HepG2 (cell line): ENCODE data around the gene GSK3B. TPM values are rescaled to one million over a fixed set of nuclear protein-coding genes. Genes with fewer than 3 reads are reported as not detected.

Experiments used
- ETV5 ChIP-seq: IDR thresholded peaks from 2 replicates; pipeline ENCODE4 v1.6.1; 2018; ENCODE audit warnings: missing biosample characterization, missing genetic modification reagents, inconsistent platforms, borderline replicate concordance
- RXRB ChIP-seq: IDR thresholded peaks from 2 replicates; pipeline ENCODE4 v1.6.1; 2016; ENCODE audit warnings: borderline replicate concordance, missing genetic modification reagents, missing compliant biosample characterization
- SIX1 ChIP-seq: sonication (generic); formaldehyde crosslinking; IDR thresholded peaks from 2 replicates; pipeline ENCODE4 v1.4.0; 2020; ENCODE audit warnings: missing genetic modification reagents, borderline replicate concordance
- YY1 ChIP-seq: IDR thresholded peaks from 2 replicates; pipeline ENCODE4 v1.6.1; 2011; ENCODE audit warnings: low read length, low read depth, moderate library complexity, mild to moderate bottlenecking; ENCODE audit not compliant: insufficient read depth, insufficient replicate concordance
- polyA plus RNA-seq, 8 experiments: library from polyadenylated mRNA; depleted of rRNA in 3 of 8; stranded (reverse) in 7 of 8; unstranded in 1 of 8; fragments of >200 nt; fragmentation: Illumina TruSeq in 4 of 8; extraction: Trizol in 4 of 8; gene quantifications; 2 replicates each; pipeline versions ENCODE4 v1.2.1 to v1.2.3, GENCODE V29; 2011 to 2016; ENCODE audit warnings: low read depth in 4 of 8, missing spikeins in 1 of 8, mixed read lengths in 1 of 8; ENCODE audit not compliant: insufficient read depth in 1 of 8
- total RNA-seq, 5 experiments: library from RNA; depleted of rRNA; stranded (reverse); fragments of >200 nt; fragmentation: Illumina TruSeq; extraction: Trizol; gene quantifications; 2 replicates each; pipeline ENCODE4 v1.2.3, GENCODE V29; 2016; ENCODE audit warnings: low read depth in 1 of 5
- TF ChIP-seq, protein P1 (sequence below): fragments of 450-650 bp; IDR thresholded peaks from 2 replicates; pipeline ENCODE4 v1.6.1; 2017; ENCODE audit warnings: mild to moderate bottlenecking
- TF ChIP-seq, protein P2 (sequence below): IDR thresholded peaks from 2 replicates; pipeline ENCODE4 v1.6.1; 2016; ENCODE audit warnings: low read depth, missing genetic modification reagents, missing compliant biosample characterization
- TF ChIP-seq, protein P3 (sequence below): sonication (generic); formaldehyde crosslinking; IDR thresholded peaks from 2 replicates; pipeline ENCODE4 v1.4.0; 2020; ENCODE audit warnings: missing genetic modification reagents, borderline replicate concordance

The GSK3B gene
- total and polyA plus RNA-seq, 2 of the 13 experiments (the other 11 are each of a cell fraction or from before 2014, with no cell fraction given): 22.3 to 30.1 TPM

DNA sequence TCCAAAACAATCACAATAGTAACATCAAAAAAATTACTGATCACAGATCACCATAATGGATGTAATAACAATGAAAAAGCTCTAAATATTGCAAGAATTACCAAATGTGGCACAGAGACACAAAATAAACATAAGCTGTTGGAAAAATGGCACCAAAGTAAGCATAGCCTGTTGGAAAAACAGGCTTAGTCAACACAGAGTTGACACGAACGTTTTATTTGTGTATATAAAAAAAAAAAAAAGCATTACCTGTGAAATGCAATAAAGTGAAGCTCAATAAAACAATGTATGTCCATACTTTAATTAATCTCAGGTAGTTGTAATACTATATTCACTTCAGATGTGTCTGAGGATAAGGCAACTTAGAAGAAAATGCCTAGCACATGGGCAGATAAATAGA lies 235.3 kb downstream of the GSK3B start (continued):
- TF ChIP-seq, protein P1, sequence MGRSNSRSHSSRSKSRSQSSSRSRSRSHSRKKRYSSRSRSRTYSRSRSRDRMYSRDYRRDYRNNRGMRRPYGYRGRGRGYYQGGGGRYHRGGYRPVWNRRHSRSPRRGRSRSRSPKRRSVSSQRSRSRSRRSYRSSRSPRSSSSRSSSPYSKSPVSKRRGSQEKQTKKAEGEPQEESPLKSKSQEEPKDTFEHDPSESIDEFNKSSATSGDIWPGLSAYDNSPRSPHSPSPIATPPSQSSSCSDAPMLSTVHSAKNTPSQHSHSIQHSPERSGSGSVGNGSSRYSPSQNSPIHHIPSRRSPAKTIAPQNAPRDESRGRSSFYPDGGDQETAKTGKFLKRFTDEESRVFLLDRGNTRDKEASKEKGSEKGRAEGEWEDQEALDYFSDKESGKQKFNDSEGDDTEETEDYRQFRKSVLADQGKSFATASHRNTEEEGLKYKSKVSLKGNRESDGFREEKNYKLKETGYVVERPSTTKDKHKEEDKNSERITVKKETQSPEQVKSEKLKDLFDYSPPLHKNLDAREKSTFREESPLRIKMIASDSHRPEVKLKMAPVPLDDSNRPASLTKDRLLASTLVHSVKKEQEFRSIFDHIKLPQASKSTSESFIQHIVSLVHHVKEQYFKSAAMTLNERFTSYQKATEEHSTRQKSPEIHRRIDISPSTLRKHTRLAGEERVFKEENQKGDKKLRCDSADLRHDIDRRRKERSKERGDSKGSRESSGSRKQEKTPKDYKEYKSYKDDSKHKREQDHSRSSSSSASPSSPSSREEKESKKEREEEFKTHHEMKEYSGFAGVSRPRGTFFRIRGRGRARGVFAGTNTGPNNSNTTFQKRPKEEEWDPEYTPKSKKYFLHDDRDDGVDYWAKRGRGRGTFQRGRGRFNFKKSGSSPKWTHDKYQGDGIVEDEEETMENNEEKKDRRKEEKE: no peak
- TF ChIP-seq SIX1 (CRISPR knock-in tag): no peak
- no peak for TF ChIP-seq ETV5 (CRISPR knock-in tag)
- TF ChIP-seq YY1: no peak
- no peak for TF ChIP-seq RXRB (CRISPR knock-in tag)
- TF ChIP-seq, protein P2, sequence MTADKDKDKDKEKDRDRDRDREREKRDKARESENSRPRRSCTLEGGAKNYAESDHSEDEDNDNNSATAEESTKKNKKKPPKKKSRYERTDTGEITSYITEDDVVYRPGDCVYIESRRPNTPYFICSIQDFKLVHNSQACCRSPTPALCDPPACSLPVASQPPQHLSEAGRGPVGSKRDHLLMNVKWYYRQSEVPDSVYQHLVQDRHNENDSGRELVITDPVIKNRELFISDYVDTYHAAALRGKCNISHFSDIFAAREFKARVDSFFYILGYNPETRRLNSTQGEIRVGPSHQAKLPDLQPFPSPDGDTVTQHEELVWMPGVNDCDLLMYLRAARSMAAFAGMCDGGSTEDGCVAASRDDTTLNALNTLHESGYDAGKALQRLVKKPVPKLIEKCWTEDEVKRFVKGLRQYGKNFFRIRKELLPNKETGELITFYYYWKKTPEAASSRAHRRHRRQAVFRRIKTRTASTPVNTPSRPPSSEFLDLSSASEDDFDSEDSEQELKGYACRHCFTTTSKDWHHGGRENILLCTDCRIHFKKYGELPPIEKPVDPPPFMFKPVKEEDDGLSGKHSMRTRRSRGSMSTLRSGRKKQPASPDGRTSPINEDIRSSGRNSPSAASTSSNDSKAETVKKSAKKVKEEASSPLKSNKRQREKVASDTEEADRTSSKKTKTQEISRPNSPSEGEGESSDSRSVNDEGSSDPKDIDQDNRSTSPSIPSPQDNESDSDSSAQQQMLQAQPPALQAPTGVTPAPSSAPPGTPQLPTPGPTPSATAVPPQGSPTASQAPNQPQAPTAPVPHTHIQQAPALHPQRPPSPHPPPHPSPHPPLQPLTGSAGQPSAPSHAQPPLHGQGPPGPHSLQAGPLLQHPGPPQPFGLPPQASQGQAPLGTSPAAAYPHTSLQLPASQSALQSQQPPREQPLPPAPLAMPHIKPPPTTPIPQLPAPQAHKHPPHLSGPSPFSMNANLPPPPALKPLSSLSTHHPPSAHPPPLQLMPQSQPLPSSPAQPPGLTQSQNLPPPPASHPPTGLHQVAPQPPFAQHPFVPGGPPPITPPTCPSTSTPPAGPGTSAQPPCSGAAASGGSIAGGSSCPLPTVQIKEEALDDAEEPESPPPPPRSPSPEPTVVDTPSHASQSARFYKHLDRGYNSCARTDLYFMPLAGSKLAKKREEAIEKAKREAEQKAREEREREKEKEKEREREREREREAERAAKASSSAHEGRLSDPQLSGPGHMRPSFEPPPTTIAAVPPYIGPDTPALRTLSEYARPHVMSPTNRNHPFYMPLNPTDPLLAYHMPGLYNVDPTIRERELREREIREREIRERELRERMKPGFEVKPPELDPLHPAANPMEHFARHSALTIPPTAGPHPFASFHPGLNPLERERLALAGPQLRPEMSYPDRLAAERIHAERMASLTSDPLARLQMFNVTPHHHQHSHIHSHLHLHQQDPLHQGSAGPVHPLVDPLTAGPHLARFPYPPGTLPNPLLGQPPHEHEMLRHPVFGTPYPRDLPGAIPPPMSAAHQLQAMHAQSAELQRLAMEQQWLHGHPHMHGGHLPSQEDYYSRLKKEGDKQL (CRISPR knock-in tag): no peak
- TF ChIP-seq, protein P3, sequence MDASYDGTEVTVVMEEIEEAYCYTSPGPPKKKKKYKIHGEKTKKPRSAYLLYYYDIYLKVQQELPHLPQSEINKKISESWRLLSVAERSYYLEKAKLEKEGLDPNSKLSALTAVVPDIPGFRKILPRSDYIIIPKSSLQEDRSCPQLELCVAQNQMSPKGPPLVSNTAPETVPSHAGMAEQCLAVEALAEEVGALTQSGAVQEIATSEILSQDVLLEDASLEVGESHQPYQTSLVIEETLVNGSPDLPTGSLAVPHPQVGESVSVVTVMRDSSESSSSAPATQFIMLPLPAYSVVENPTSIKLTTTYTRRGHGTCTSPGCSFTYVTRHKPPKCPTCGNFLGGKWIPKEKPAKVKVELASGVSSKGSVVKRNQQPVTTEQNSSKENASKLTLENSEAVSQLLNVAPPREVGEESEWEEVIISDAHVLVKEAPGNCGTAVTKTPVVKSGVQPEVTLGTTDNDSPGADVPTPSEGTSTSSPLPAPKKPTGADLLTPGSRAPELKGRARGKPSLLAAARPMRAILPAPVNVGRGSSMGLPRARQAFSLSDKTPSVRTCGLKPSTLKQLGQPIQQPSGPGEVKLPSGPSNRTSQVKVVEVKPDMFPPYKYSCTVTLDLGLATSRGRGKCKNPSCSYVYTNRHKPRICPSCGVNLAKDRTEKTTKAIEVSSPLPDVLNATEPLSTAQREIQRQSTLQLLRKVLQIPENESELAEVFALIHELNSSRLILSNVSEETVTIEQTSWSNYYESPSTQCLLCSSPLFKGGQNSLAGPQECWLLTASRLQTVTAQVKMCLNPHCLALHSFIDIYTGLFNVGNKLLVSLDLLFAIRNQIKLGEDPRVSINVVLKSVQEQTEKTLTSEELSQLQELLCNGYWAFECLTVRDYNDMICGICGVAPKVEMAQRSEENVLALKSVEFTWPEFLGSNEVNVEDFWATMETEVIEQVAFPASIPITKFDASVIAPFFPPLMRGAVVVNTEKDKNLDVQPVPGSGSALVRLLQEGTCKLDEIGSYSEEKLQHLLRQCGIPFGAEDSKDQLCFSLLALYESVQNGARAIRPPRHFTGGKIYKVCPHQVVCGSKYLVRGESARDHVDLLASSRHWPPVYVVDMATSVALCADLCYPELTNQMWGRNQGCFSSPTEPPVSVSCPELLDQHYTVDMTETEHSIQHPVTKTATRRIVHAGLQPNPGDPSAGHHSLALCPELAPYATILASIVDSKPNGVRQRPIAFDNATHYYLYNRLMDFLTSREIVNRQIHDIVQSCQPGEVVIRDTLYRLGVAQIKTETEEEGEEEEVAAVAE: no peak
